Stomach (tissue), 4 donors: ENCODE results near the gene WDR27.

Experiments used
- EP300 ChIP-seq: sonication (generic); formaldehyde crosslinking; IDR thresholded peaks from one replicate; pipeline ENCODE4 v1.6.1; 2017; ENCODE audit warnings: antibody characterized with exemption
- POLR2A ChIP-seq, 4 donors: fragments of 450-650 bp; IDR thresholded peaks; one replicate each; pipeline ENCODE4 v1.6.1; 2016; ENCODE audit warnings: antibody characterized with exemption in 4 of 4, control low read depth in 2 of 4, mild to moderate bottlenecking in 1 of 4, moderate library complexity in 1 of 4
- TF ChIP-seq, protein P1 (sequence below), 7 experiments: fragments of 450-650 bp in 4 of 7; fragments of 200-600 bp in 3 of 7; sonication (generic) in 3 of 7; IDR thresholded peaks; one replicate each; pipeline ENCODE4 v1.5.1; 2016 to 2019; ENCODE audit warnings: antibody characterized with exemption in 7 of 7, control low read depth in 2 of 7, mild to moderate bottlenecking in 1 of 7

DNA sequence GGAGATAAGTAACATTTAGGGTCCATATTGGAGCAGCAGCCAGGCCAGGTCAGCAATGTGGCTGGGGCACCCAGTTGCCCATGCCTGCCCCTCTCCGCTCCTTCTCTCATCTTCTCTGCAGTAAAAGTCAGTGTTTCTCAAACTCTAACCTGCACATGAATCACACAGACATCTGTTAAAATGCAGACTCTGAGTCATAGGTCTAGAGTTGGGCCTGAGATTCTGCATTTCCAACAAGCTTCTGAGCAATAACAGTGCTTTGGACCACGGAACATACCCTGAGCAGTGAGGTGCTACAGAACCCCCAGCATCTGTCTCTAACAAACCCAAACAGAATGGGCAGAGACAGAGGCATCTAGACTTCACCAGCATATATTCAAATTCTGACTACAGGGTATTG is 12.3 kb upstream of the WDR27 start:
- TF ChIP-seq, protein P1, sequence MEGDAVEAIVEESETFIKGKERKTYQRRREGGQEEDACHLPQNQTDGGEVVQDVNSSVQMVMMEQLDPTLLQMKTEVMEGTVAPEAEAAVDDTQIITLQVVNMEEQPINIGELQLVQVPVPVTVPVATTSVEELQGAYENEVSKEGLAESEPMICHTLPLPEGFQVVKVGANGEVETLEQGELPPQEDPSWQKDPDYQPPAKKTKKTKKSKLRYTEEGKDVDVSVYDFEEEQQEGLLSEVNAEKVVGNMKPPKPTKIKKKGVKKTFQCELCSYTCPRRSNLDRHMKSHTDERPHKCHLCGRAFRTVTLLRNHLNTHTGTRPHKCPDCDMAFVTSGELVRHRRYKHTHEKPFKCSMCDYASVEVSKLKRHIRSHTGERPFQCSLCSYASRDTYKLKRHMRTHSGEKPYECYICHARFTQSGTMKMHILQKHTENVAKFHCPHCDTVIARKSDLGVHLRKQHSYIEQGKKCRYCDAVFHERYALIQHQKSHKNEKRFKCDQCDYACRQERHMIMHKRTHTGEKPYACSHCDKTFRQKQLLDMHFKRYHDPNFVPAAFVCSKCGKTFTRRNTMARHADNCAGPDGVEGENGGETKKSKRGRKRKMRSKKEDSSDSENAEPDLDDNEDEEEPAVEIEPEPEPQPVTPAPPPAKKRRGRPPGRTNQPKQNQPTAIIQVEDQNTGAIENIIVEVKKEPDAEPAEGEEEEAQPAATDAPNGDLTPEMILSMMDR (IDR thresholded peaks at IDR 0.05), result no peak
- TF ChIP-seq POLR2A (IDR thresholded peaks at IDR 0.05), result no peak
- TF ChIP-seq EP300, result no peak
